Measurements from ENCODE around the gene UPK2. TPM values are rescaled to one million over a fixed set of nuclear protein-coding genes. Genes with fewer than 3 reads are reported as not detected.

Gene UPK2
- total and polyA plus RNA-seq, 2 of the 13 experiments (the other 11 are each of a cell fraction or from before 2014, with no cell fraction given): not detected

- no peak for TF ChIP-seq HDAC2 (CRISPR knock-in tag; IDR thresholded peaks at IDR 0.05)
- 0 out of 2 replicates have a peak, but pooled peaks have one; percentile 29 for TF ChIP-seq ZNF343 (CRISPR knock-in tag; IDR thresholded peaks at IDR 0.05)
- no peak; the same call in 1 of the 2 replicates for TF ChIP-seq ZFX (CRISPR knock-in tag; IDR thresholded peaks at IDR 0.05; ENCODE audit: low read depth)
- no peak for TF ChIP-seq IKZF4 (CRISPR knock-in tag; IDR thresholded peaks at IDR 0.05; ENCODE audit: borderline replicate concordance, low read depth, not compliant biosample characterization)
- TF ChIP-seq GATA4 (IDR thresholded peaks at IDR 0.05; ENCODE audit: borderline replicate concordance, low read depth): no peak
- no peak for TF ChIP-seq DMAP1 (CRISPR knock-in tag; IDR thresholded peaks at IDR 0.05)
- no peak for TF ChIP-seq FOXO1 (CRISPR knock-in tag; IDR thresholded peaks at IDR 0.05)
- no peak for TF ChIP-seq ZNF260 (CRISPR knock-in tag; IDR thresholded peaks at IDR 0.05; ENCODE audit: borderline replicate concordance, low read depth)
- no peak for TF ChIP-seq CERS6 (CRISPR knock-in tag; IDR thresholded peaks at IDR 0.05)
- TF ChIP-seq KLF11 (CRISPR knock-in tag; IDR thresholded peaks at IDR 0.05): no peak
- 0 out of 2 replicates have a peak, but pooled peaks have one; percentile 41 for TF ChIP-seq ZNF543 (CRISPR knock-in tag; IDR thresholded peaks at IDR 0.05)
- no peak for TF ChIP-seq ZNF383 (CRISPR knock-in tag; IDR thresholded peaks at IDR 0.05; ENCODE audit: borderline replicate concordance)
- TF ChIP-seq ZNF333 (CRISPR knock-in tag; IDR thresholded peaks at IDR 0.05; ENCODE audit: borderline replicate concordance): no peak
- 0 out of 2 replicates have a peak, but pooled peaks have one; percentile 33 for TF ChIP-seq DZIP1 (CRISPR knock-in tag; IDR thresholded peaks at IDR 0.05)
- TF ChIP-seq BCLAF1 (IDR thresholded peaks at IDR 0.05): no peak
- no peak; the same call in 1 of the 2 replicates for TF ChIP-seq IKZF5 (CRISPR knock-in tag; IDR thresholded peaks at IDR 0.05)
- no peak for TF ChIP-seq PHF20 (CRISPR knock-in tag; IDR thresholded peaks at IDR 0.05)
- no peak for TF ChIP-seq KLF16 (CRISPR knock-in tag; IDR thresholded peaks at IDR 0.05)
- TF ChIP-seq, protein P1, sequence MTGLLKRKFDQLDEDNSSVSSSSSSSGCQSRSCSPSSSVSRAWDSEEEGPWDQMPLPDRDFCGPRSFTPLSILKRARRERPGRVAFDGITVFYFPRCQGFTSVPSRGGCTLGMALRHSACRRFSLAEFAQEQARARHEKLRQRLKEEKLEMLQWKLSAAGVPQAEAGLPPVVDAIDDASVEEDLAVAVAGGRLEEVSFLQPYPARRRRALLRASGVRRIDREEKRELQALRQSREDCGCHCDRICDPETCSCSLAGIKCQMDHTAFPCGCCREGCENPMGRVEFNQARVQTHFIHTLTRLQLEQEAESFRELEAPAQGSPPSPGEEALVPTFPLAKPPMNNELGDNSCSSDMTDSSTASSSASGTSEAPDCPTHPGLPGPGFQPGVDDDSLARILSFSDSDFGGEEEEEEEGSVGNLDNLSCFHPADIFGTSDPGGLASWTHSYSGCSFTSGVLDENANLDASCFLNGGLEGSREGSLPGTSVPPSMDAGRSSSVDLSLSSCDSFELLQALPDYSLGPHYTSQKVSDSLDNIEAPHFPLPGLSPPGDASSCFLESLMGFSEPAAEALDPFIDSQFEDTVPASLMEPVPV (CRISPR knock-in tag; IDR thresholded peaks at IDR 0.05): no peak
These were observed 44.0 kb upstream of the UPK2 start (continued) for GRCh38 chr11:118911880-118912741.

Data from HepG2 (cell line).